IgD-negative memory B cell (primary cell): Measurements from ENCODE around the gene PANK2. TPM values are rescaled to one million over a fixed set of nuclear protein-coding genes. Genes with fewer than 3 reads are reported as not detected.
A peak's percentile ranks its signal among the peaks of the same experiment; 100 is the strongest.
"Not testable (repeated sequence)": the region's sequence is repeated elsewhere in the genome, so short reads cannot be mapped to it uniquely, and the experiment has no call there.

ENCODE experiments used
- H3K27ac Mint-ChIP-seq, 3 donors: one replicate each; pipeline ENCODE4 v1.8.0; 2020 to 2022; ENCODE audit warnings: mild to moderate bottlenecking in 3 of 3, mixed read lengths in 3 of 3, moderate library complexity in 1 of 3
- H3K27me3 Mint-ChIP-seq: one replicate; pipeline ENCODE4 v1.8.0; 2021; ENCODE audit warnings: mixed read lengths
- H3K36me3 Mint-ChIP-seq: one replicate; pipeline ENCODE4 v1.8.0; 2020; ENCODE audit warnings: mild to moderate bottlenecking, mixed read lengths
- H3K4me1 Mint-ChIP-seq, 3 donors: one replicate each; pipeline ENCODE4 v1.8.0; 2020 to 2022; ENCODE audit warnings: mixed read lengths in 3 of 3, mild to moderate bottlenecking in 1 of 3
- H3K4me3 Mint-ChIP-seq, 4 donors: one replicate each; pipeline ENCODE4 v1.8.0; 2020 to 2022; ENCODE audit warnings: mild to moderate bottlenecking in 4 of 4, mixed read lengths in 4 of 4, moderate library complexity in 3 of 4
- H3K9me3 Mint-ChIP-seq, 3 donors: one replicate each; pipeline ENCODE4 v1.8.0; 2020 to 2021; ENCODE audit warnings: mixed read lengths in 3 of 3, mild to moderate bottlenecking in 1 of 3
- polyA plus RNA-seq: library from polyadenylated mRNA; unstranded; fragments of 300-500 nt; fragmentation: Illumina TruSeq; gene quantifications from one replicate; pipeline ENCODE4 v1.2.3, GENCODE V29; 2021

PANK2 gene
- polyA plus RNA-seq, 1 donor from 2014 or later, result 55.9 TPM

DNA sequence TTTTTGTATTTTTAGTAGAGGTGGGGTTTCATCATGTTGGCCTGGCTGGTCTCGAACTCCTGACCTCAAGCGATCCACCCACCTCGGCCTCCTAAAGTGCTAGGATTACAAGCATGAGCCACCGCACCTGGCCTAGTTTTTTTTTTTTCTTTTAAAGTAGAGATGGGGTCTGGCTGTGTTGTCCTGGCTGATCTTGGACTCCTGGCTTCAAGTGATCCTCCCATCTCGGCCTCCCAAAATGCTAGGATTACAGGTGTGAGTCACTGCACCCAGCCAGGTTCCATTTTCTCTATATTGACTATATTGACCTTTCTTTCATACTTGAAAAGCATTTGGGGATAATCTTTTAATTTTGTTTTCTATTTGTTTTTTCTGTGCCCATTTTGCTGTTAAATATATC lies 13.3 kb downstream of the PANK2 start:
- Mint-ChIP-seq H3K4me1 (peaks cover 43 to 56% (median 49%) of the 10 kb centered on the region in 3 donors), H3K36me3 (peaks cover 3% of the 10 kb centered on the region), H3K4me3 (no peak overlapping the region), H3K27me3 (no peaks in the 10 kb centered on the region), H3K9me3 (no peaks in the 10 kb centered on the region), H3K27ac (peak overlapping the region in 2 of 3 donors; percentile 10 to 76)

DNA sequence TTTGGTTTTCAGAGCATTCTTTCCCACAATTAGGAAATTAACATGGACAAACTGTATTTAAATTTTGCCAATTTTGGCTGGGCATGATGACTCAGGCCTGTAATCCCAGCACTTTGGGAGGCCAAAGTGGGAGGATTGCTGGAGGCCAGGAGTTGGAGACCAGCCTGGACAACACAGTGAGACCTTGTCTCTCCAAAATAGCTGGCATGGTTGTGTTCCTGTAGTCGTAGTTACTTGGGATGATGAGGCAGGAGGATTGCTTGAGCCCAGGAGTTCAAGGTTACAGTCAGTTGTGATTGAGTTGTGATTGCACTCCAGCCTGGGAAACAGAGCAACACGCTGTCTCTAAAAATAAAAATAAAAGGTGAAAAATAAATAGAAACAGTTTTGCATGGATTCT lies 15.0 kb downstream of the PANK2 start:
- H3K4me3 Mint-ChIP-seq, result peak overlapping the region in 1 of 4 donors; percentile 2
- H3K9me3 Mint-ChIP-seq, result no peaks in the 10 kb centered on the region
- H3K36me3 Mint-ChIP-seq, result peaks cover 3% of the 10 kb centered on the region
- no peaks in the 10 kb centered on the region for H3K27me3 Mint-ChIP-seq
- peaks cover 53 to 58% (median 56%) of the 10 kb centered on the region in 3 donors for H3K4me1 Mint-ChIP-seq
- peak overlapping the region in 1 of 3 donors; percentile 69 for H3K27ac Mint-ChIP-seq

- Mint-ChIP-seq H3K27me3 (no peaks in the 10 kb centered on the region), H3K4me1 (peaks cover 50 to 53% (median 52%) of the 10 kb centered on the region in 3 donors), H3K4me3 (peak overlapping the region in 1 of 4 donors; percentile 20), H3K27ac (peak overlapping the region in 1 of 3 donors; percentile 69), H3K36me3 (peaks cover 3% of the 10 kb centered on the region), H3K9me3 (no peaks in the 10 kb centered on the region)
Measured at GRCh38 chr20:3904857-3905256, 15.7 kb downstream of the PANK2 start.

- H3K27me3 Mint-ChIP-seq, H3K9me3 Mint-ChIP-seq, H3K36me3 Mint-ChIP-seq: not testable (repeated sequence)
- peak overlapping the region; percentile 47 to 90 (median 87) for H3K27ac Mint-ChIP-seq
- peaks cover 31 to 38% (median 35%) of the 10 kb centered on the region in 3 donors for H3K4me1 Mint-ChIP-seq
- peak overlapping the region in 3 of 4 donors; percentile 7 to 87 (median 86) for H3K4me3 Mint-ChIP-seq
Measured at GRCh38 chr20:3906744-3907721, 17.8 kb downstream of the PANK2 start.

- H3K27me3 Mint-ChIP-seq, result no peaks in the 10 kb centered on the region
- no peak overlapping the region for H3K4me3 Mint-ChIP-seq
- H3K36me3 Mint-ChIP-seq, result peaks cover 3% of the 10 kb centered on the region
- H3K4me1 Mint-ChIP-seq, result peaks cover 24 to 31% (median 30%) of the 10 kb centered on the region in 3 donors
- peak overlapping the region in 1 of 3 donors; percentile 34 for H3K27ac Mint-ChIP-seq
- H3K9me3 Mint-ChIP-seq, result no peaks in the 10 kb centered on the region
Measured at GRCh38 chr20:3908667-3909066, 19.5 kb downstream of the PANK2 start.

- Mint-ChIP-seq H3K36me3 (peaks cover 6% of the 10 kb centered on the region), H3K4me1 (peaks cover 19 to 29% (median 28%) of the 10 kb centered on the region in 3 donors), H3K9me3 (no peaks in the 10 kb centered on the region), H3K27me3 (no peaks in the 10 kb centered on the region), H3K27ac (no peak overlapping the region), H3K4me3 (no peak overlapping the region)
Measured at GRCh38 chr20:3909952-3910366, 20.8 kb downstream of the PANK2 start.

DNA sequence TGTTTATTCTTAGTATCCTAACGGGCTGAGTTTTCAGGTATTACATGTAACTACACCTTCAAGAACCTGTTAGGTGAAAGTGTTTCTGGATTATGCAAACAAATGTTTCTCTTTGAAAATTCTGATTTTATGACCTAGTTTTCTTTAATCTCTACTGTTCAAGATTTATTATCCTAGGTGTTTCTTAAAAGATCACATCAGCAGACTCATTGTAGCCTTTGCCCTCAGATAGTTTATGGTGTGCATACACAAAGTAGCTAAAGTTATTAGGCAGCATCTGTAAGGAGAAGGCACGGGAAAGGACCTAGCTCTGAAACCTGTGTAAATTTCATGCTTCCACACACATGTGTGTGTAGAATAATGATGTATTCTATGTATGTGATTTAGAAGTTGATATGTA lies 21.7 kb downstream of the PANK2 start:
- H3K4me3 Mint-ChIP-seq, result no peak overlapping the region
- peaks cover 23 to 30% (median 27%) of the 10 kb centered on the region in 3 donors for H3K4me1 Mint-ChIP-seq
- H3K36me3 Mint-ChIP-seq, result peaks cover 6% of the 10 kb centered on the region
- H3K27ac Mint-ChIP-seq, result peak overlapping the region in 1 of 3 donors; percentile 45
- no peaks in the 10 kb centered on the region for H3K27me3 Mint-ChIP-seq
- no peaks in the 10 kb centered on the region for H3K9me3 Mint-ChIP-seq

- peaks cover 6% of the 10 kb centered on the region for H3K36me3 Mint-ChIP-seq
- H3K4me3 Mint-ChIP-seq, result no peak overlapping the region
- no peaks in the 10 kb centered on the region for H3K9me3 Mint-ChIP-seq
- H3K4me1 Mint-ChIP-seq, result peaks cover 18 to 23% (median 21%) of the 10 kb centered on the region in 3 donors
- H3K27me3 Mint-ChIP-seq, result no peaks in the 10 kb centered on the region
- peak overlapping the region in 1 of 3 donors; percentile 45 for H3K27ac Mint-ChIP-seq
Measured at GRCh38 chr20:3911956-3912355, 22.8 kb downstream of the PANK2 start.

DNA sequence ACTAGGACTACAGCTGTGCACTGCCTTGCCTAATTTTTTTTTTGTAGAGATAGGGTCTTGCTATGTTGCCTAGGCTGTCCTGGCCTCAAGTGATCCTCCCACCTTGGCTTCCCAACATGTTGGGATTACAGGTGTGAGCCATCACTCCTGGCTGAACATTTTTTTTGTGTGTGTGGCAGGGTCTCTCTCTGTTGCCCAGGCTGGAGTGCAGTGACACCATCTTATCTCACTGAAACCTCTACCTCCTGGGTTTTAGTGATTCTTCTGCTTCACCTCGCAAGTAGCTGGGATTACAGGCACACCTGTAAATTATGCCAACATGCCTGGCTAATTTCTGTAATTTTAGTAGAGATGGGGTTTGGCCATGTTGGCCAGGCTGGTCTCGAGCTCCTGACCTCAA lies 25.3 kb downstream of the PANK2 start:
- Mint-ChIP-seq H3K4me1 (peaks cover 6 to 8% (median 7%) of the 10 kb centered on the region in 3 donors), H3K9me3 (no peaks in the 10 kb centered on the region), H3K4me3 (no peak overlapping the region), H3K27me3 (no peaks in the 10 kb centered on the region), H3K27ac (peak overlapping the region in 1 of 3 donors; percentile 59), H3K36me3 (peaks cover 8% of the 10 kb centered on the region)

DNA sequence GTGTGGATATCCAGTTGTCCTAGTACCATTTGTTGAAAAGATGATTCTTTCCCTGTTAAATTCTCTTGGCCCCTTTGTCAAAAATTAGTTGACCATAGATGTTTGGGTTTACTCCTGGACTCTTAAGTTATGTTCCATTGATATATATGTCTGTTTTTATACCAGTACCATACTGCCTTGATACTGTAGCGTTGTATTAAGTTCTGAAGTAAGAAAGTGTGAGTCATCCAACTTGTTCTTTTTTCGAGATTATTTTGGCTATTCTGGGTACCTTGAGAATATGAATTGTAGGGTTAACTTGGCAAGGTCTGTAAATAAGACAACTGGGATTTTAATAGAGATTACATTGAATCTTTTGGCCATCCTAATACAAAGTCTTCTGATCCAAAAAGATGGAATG lies 26.5 kb downstream of the PANK2 start:
- Mint-ChIP-seq H3K4me1 (peaks cover 6 to 8% (median 7%) of the 10 kb centered on the region in 3 donors), H3K27me3 (no peaks in the 10 kb centered on the region), H3K9me3 (no peaks in the 10 kb centered on the region), H3K27ac (no peak overlapping the region), H3K4me3 (no peak overlapping the region), H3K36me3 (peaks cover 9% of the 10 kb centered on the region)

DNA sequence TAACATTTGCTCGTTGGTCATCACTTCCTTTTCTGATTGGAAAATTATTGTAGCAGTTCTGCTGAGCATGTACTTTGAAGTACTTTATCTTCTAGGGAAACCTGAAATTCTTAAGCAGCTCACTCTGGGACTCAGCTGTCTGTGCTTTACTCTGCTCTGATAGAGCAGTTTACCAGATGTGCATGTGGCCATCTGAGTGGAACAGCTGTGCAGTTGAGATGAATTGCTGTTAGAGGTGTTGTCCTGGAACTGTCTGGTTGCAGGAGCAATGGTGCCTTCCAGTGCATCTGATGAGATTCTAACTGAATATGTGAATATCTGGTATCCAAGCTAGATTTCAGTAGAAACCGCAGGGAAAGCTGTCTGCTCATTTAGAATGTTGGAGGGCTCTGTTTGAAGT lies 27.2 kb downstream of the PANK2 start:
- H3K27me3 Mint-ChIP-seq, result no peaks in the 10 kb centered on the region
- H3K9me3 Mint-ChIP-seq, result no peaks in the 10 kb centered on the region
- peaks cover 6 to 8% (median 7%) of the 10 kb centered on the region in 3 donors for H3K4me1 Mint-ChIP-seq
- no peak overlapping the region for H3K4me3 Mint-ChIP-seq
- H3K27ac Mint-ChIP-seq, result peak overlapping the region in 1 of 3 donors; percentile 19
- peaks cover 9% of the 10 kb centered on the region for H3K36me3 Mint-ChIP-seq

DNA sequence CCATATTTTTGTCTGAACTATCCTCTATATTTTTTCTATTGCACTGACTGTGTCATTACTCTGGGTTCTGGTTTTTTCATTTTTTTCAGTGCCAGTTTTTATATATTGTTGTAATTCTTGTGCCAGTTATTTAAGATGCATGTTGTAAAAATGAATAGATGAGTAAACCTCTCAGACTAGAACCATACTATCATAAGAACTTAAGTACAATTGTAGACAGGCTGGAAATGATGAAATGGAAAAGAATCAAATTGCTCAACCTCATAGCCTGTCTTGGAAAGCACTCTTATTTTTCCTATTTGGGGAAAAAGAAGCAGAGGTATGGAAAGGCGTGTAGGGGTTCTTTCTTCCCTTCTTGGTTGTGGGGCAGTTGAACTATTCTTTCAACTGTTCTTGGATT lies 30.2 kb downstream of the PANK2 start:
- no peaks in the 10 kb centered on the region for H3K9me3 Mint-ChIP-seq
- H3K27ac Mint-ChIP-seq, result peak overlapping the region in 1 of 3 donors; percentile 76
- peaks cover 3% of the 10 kb centered on the region for H3K36me3 Mint-ChIP-seq
- H3K4me3 Mint-ChIP-seq, result no peak overlapping the region
- peaks cover 6 to 9% (median 7%) of the 10 kb centered on the region in 3 donors for H3K4me1 Mint-ChIP-seq
- no peaks in the 10 kb centered on the region for H3K27me3 Mint-ChIP-seq

DNA sequence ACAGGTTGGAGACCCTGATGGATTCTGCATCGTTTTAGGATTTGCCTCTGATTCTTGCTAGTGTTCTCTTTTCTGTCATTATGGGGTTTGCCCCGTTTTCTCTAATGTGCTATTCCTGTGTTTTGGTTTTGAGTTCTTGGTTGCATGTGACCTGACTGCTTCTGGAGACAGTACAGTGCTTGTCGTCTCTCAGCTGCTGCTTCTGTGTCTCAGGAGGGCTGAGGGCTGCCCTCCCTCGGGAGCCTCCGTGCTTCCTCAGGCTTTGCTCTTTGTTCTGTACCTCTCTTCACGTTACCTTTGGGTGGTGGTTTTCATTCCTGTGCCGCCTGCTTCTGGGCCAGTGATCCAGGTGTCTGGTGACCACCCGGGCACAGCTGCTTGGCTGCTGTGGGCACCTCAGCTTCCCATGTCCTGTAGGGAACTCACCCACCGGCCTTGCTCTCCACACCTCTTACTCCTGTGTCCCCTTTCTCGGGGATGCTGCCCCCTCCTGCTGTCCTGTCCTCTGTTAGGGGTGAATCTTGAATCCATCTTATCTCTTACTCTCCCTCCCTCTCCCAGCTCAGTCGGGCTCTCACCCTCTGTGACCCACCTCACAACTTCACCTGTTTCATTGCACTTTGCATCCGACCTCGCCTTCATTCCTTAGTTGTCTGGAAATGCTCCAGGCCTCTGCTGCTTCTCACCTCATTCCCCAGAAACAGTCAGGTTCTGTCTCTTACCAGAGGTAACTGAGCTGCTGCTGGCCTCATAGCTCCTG lies 33.2 kb downstream of the PANK2 start:
- H3K27ac Mint-ChIP-seq, result peak overlapping the region; percentile 55 to 78 (median 60)
- no peaks in the 10 kb centered on the region for H3K27me3 Mint-ChIP-seq
- peaks cover 3 to 7% (median 4%) of the 10 kb centered on the region in 3 donors for H3K4me1 Mint-ChIP-seq
- peaks cover 3% of the 10 kb centered on the region for H3K36me3 Mint-ChIP-seq
- no peaks in the 10 kb centered on the region for H3K9me3 Mint-ChIP-seq
- no peak overlapping the region for H3K4me3 Mint-ChIP-seq

- Mint-ChIP-seq H3K27me3 (no peaks in the 10 kb centered on the region), H3K4me3 (no peak overlapping the region), H3K27ac (peak overlapping the region in 1 of 3 donors; percentile 78), H3K4me1 (peaks cover 6 to 8% (median 6%) of the 10 kb centered on the region in 3 donors), H3K9me3 (no peaks in the 10 kb centered on the region), H3K36me3 (peaks cover 3% of the 10 kb centered on the region)
Measured at GRCh38 chr20:3922983-3923339, 33.8 kb downstream of the PANK2 start.

- H3K36me3 Mint-ChIP-seq, result peaks cover 3% of the 10 kb centered on the region
- H3K27me3 Mint-ChIP-seq, result no peaks in the 10 kb centered on the region
- H3K4me1 Mint-ChIP-seq, result peaks cover 8 to 9% (median 9%) of the 10 kb centered on the region in 3 donors
- H3K27ac Mint-ChIP-seq, result peak overlapping the region; percentile 25 to 47 (median 26)
- H3K9me3 Mint-ChIP-seq, result no peaks in the 10 kb centered on the region
- H3K4me3 Mint-ChIP-seq, result no peak overlapping the region
Measured at GRCh38 chr20:3923818-3924217, 34.6 kb downstream of the PANK2 start.
